Measurements from ENCODE around the gene BTAF1.

BTAF1 gene

GRCh38 chr10:92079003-92079402 lies 155.4 kb downstream of the BTAF1 start:
- TF ChIP-seq SPI1 (IDR thresholded peaks at IDR 0.05; ENCODE audit: borderline replicate concordance, low read depth) (no peak), GABPA (IDR thresholded peaks at IDR 0.05; ENCODE audit: low read depth) (no peak)
- no peak for DNase-seq (ENCODE audit: low read depth in 1 of 2, low spot score in 1 of 2)

More at GRCh38 chr10:92079003-92079402, 155.4 kb downstream of the BTAF1 start:
- no peak overlapping the region for H3K4me3 ChIP-seq (replicated peaks; ENCODE audit: insufficient read depth, low read length)
- no peaks in the 10 kb centered on the region for H3K27me3 ChIP-seq (ENCODE audit: insufficient read depth, poor library complexity, severe bottlenecking)
- H3K27ac ChIP-seq (replicated peaks): no peak overlapping the region

All from HL-60 (cell line).